OCI-LY7 (cell line): Measurements from ENCODE around the gene ZNF276. TPM values are rescaled to one million over a fixed set of nuclear protein-coding genes. Genes with fewer than 3 reads are reported as not detected.

Experiments used
- BruUV-seq: library from RNA; stranded (reverse); fragments of 400-500 nt; replicated peaks from 2 replicates; lab custom pipeline; 2021; lab: Mats Ljungman, UMichigan
- CTCF ChIA-PET: fragments of 300-600 bp; sonication (Branson Sonifier 250); formaldehyde crosslinking; loops from one replicate; lab custom pipeline; 2022; ENCODE audit warnings: antibody characterized with exemption; ENCODE audit not compliant: unreplicated experiment; lab: Charles Lee
- POLR2A ChIA-PET: fragments of 300-600 bp; sonication (Branson Sonifier 250); formaldehyde crosslinking; loops from one replicate; lab custom pipeline; 2022; ENCODE audit warnings: antibody characterized with exemption; lab: Charles Lee
- DNase-seq: peaks from one replicate; pipeline ENCODE4 v3.0.0-alpha.2; 2015; ENCODE audit warnings: low spot score
- H2AFZ ChIP-seq: fragments of 200-600 bp; sonication (generic), shearing (Covaris generic); 2 replicates; pipeline ENCODE4 v1.6.1; 2014; ENCODE audit warnings: mild to moderate bottlenecking, antibody characterized with exemption, low read length, moderate library complexity
- H3K27ac ChIP-seq: fragments of 200-600 bp; sonication (generic); 2 replicates; pipeline ENCODE4 v1.5.1; 2014; ENCODE audit warnings: mixed run types, low read depth, mild to moderate bottlenecking, moderate library complexity, low read length, inconsistent platforms; ENCODE audit not compliant: poor library complexity, severe bottlenecking
- H3K36me3 ChIP-seq: fragments of 200-600 bp; sonication (generic); 2 replicates; pipeline ENCODE4 v1.6.1; 2014; ENCODE audit warnings: mild to moderate bottlenecking, antibody characterized with exemption, low read length, moderate library complexity, mixed read lengths; ENCODE audit not compliant: insufficient read depth
- H3K4me1 ChIP-seq: fragments of 200-600 bp; sonication (generic); 2 replicates; pipeline ENCODE4 v1.5.1; 2014; ENCODE audit warnings: mild to moderate bottlenecking, low read length; ENCODE audit not compliant: insufficient read depth, poor library complexity, severe bottlenecking
- H3K4me2 ChIP-seq: fragments of 200-600 bp; sonication (generic); 2 replicates; pipeline ENCODE4 v1.6.1; 2014; ENCODE audit warnings: mild to moderate bottlenecking, low read length
- H3K4me3 ChIP-seq: fragments of 200-600 bp; sonication (generic); 2 replicates; pipeline ENCODE4 v1.5.1; 2014; ENCODE audit warnings: mild to moderate bottlenecking, low read depth, low read length; ENCODE audit not compliant: poor library complexity, severe bottlenecking
- H3K79me2 ChIP-seq: fragments of 200-600 bp; sonication (generic); 2 replicates; pipeline ENCODE4 v1.6.1; 2016; ENCODE audit warnings: low read depth, mild to moderate bottlenecking, low read length, moderate library complexity, mixed read lengths; ENCODE audit not compliant: insufficient read depth
- H3K9me2 ChIP-seq: fragments of 200-600 bp; sonication (generic); 2 replicates; pipeline ENCODE4 v1.6.1; 2016; ENCODE audit warnings: mild to moderate bottlenecking, low read length, mixed read lengths; ENCODE audit not compliant: insufficient read depth
- H3K9me3 ChIP-seq: fragments of 200-600 bp; sonication (generic); 2 replicates; pipeline ENCODE4 v1.6.1; 2014; ENCODE audit warnings: mild to moderate bottlenecking, mixed run types, low read length, mixed read lengths
- H4K20me1 ChIP-seq: fragments of 200-600 bp; sonication (generic); 2 replicates; pipeline ENCODE4 v1.6.1; 2014; ENCODE audit warnings: mild to moderate bottlenecking, antibody characterized with exemption, low read length, moderate library complexity, mixed read lengths; ENCODE audit not compliant: insufficient read depth
- EZH2phosphoT487 ChIP-seq: fragments of 200-600 bp; sonication (generic); IDR thresholded peaks from 2 replicates; pipeline ENCODE4 v1.6.1; 2018; ENCODE audit warnings: low read depth, borderline replicate concordance, mild to moderate bottlenecking, mixed run types, antibody characterized with exemption, low read length, moderate library complexity, mixed read lengths
- intact Hi-C: fragments of 100-400 bp; cut with micrococcal nuclease; formaldehyde crosslinking; loops from one replicate; pipeline ENCODE4 v1.10.0; 2022; ENCODE audit not compliant: unreplicated experiment
- total RNA-seq, 2 experiments: library from RNA; depleted of rRNA in 1 of 2; stranded (reverse); fragments of >200 nt in 1 of 2; shearing (Covaris generic) in 1 of 2; gene quantifications; 2 replicates each; pipeline ENCODE4 v1.2.3, GENCODE V29; 2014 to 2022
- TF ChIP-seq, protein P1 (sequence below): fragments of 200-600 bp; sonication (generic); conservative IDR thresholded peaks from 2 replicates; pipeline ENCODE4 v1.5.1; 2014; ENCODE audit warnings: mild to moderate bottlenecking, antibody characterized with exemption, low read length, moderate library complexity, mixed read lengths

Gene ZNF276
- total RNA-seq, 2 experiments from 2014 or later: 27.4 to 30.8 TPM

DNA sequence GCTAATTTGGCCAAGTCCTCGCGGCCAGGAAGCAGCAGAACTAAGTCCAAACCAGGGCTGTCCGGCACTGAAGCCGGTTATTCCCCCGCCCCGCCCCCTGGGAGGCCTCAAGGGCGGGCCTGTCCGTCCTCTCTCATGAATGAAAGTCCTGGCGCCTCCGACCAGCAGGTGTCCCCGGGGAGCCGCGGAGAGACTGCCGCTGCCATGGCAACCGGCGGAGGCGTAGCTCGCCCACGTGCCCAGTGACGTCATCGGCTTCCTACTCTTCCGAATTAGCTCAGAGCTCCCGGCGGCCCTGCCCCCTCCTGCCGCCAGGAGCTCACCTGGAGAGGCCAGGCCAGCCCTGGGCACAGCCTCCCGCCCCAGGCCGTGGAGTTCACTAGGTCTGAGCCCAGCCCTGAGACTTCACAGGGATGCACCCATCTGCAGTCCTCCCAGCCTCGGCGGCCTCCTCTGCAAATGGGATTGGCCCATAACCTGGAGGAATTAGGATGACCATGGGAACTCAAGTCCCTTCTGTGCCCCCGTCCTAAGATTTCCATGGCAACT is 21.2 kb upstream of the ZNF276 start:
- intact Hi-C loops: loop anchor here (1.0 to 10.0 kb wide), 4 partner anchors 21 to 315 kb away; partner anchors contain the start of genes DBNDD1, MC1R and ZNF276
- H3K4me2 ChIP-seq: peak overlapping the region; percentile 88
- H3K36me3 ChIP-seq: peaks cover 23% of the 10 kb centered on the region; the same call in 1 of the 2 replicates
- ChIA-PET POLR2A (interaction anchor here (0.6 to 0.7 kb wide), 2 partner anchors 62 to 160 kb away, joined by 3 to 4 read pairs; no protein-coding TSS in a partner anchor), CTCF (interaction anchor here (0.6 to 1.0 kb wide), 5 partner anchors 70 to 219 kb away, joined by 3 read pairs; partner anchors contain the start of gene MC1R)
- TF ChIP-seq, protein P1, sequence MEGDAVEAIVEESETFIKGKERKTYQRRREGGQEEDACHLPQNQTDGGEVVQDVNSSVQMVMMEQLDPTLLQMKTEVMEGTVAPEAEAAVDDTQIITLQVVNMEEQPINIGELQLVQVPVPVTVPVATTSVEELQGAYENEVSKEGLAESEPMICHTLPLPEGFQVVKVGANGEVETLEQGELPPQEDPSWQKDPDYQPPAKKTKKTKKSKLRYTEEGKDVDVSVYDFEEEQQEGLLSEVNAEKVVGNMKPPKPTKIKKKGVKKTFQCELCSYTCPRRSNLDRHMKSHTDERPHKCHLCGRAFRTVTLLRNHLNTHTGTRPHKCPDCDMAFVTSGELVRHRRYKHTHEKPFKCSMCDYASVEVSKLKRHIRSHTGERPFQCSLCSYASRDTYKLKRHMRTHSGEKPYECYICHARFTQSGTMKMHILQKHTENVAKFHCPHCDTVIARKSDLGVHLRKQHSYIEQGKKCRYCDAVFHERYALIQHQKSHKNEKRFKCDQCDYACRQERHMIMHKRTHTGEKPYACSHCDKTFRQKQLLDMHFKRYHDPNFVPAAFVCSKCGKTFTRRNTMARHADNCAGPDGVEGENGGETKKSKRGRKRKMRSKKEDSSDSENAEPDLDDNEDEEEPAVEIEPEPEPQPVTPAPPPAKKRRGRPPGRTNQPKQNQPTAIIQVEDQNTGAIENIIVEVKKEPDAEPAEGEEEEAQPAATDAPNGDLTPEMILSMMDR: peak; percentile 72
- TF ChIP-seq EZH2phosphoT487: no peak
- H3K9me2 ChIP-seq: no peaks in the 10 kb centered on the region
- H3K27ac ChIP-seq: peak overlapping the region; percentile 55
- BruUV-seq: no TSS peak
- H2AFZ ChIP-seq: no peak overlapping the region
- H4K20me1 ChIP-seq: no peaks in the 10 kb centered on the region
- H3K9me3 ChIP-seq: no peaks in the 10 kb centered on the region
- no peaks in the 10 kb centered on the region for H3K79me2 ChIP-seq
- H3K4me1 ChIP-seq: peaks cover 31% of the 10 kb centered on the region
- H3K4me3 ChIP-seq: peak overlapping the region; percentile 74
- peak; percentile 99 for DNase-seq

GRCh38 chr16:89700649-89701424 is 20.5 kb upstream of the ZNF276 start:
- H3K9me2 ChIP-seq: no peaks in the 10 kb centered on the region
- BruUV-seq: no TSS peak
- peak; percentile 65 for DNase-seq
- H2AFZ ChIP-seq: 0 out of 2 replicates have a peak overlapping the region, but pooled peaks have one; percentile 29
- ChIA-PET CTCF (interaction anchor here (0.6 to 1.0 kb wide), 4 partner anchors 69 to 218 kb away, joined by 3 read pairs; partner anchors contain the start of gene MC1R), POLR2A (interaction anchor here (0.7 to 1.2 kb wide), 4 partner anchors 41 to 367 kb away, joined by 3 to 5 read pairs (median 4); no protein-coding TSS in a partner anchor)
- peak overlapping the region; percentile 55 for H3K27ac ChIP-seq
- peaks cover 31% of the 10 kb centered on the region for H3K4me1 ChIP-seq
- intact Hi-C loops: loop anchor here (1.0 to 10.0 kb wide), 4 partner anchors 20 to 314 kb away; partner anchors contain the start of genes DBNDD1, MC1R and ZNF276
- H3K9me3 ChIP-seq: no peaks in the 10 kb centered on the region
- no peaks in the 10 kb centered on the region for H3K79me2 ChIP-seq
- H4K20me1 ChIP-seq: no peaks in the 10 kb centered on the region
- peaks cover 16% of the 10 kb centered on the region; the same call in 1 of the 2 replicates for H3K36me3 ChIP-seq
- TF ChIP-seq, protein P1: peak; percentile 12; the same call in 1 of the 2 replicates
- no peak for TF ChIP-seq EZH2phosphoT487
- peak overlapping the region; percentile 88 for H3K4me2 ChIP-seq
- peak overlapping the region; percentile 74 for H3K4me3 ChIP-seq
